ENCODE measurements around the gene AFF1. TPM values are rescaled to one million over a fixed set of nuclear protein-coding genes. Genes with fewer than 3 reads are reported as not detected.

Gene AFF1
- polyA plus RNA-seq, 1 donor (not counting 4 experiments of a cell fraction or from before 2014, with no cell fraction given) = 14.4 TPM

- TF ChIP-seq EZH2 (IDR thresholded peaks at IDR 0.05; ENCODE audit: low read length) = no peak
- TF ChIP-seq, protein P1, sequence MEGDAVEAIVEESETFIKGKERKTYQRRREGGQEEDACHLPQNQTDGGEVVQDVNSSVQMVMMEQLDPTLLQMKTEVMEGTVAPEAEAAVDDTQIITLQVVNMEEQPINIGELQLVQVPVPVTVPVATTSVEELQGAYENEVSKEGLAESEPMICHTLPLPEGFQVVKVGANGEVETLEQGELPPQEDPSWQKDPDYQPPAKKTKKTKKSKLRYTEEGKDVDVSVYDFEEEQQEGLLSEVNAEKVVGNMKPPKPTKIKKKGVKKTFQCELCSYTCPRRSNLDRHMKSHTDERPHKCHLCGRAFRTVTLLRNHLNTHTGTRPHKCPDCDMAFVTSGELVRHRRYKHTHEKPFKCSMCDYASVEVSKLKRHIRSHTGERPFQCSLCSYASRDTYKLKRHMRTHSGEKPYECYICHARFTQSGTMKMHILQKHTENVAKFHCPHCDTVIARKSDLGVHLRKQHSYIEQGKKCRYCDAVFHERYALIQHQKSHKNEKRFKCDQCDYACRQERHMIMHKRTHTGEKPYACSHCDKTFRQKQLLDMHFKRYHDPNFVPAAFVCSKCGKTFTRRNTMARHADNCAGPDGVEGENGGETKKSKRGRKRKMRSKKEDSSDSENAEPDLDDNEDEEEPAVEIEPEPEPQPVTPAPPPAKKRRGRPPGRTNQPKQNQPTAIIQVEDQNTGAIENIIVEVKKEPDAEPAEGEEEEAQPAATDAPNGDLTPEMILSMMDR (optimal IDR thresholded peaks at IDR 0.05 in 1 of 3, IDR thresholded peaks at IDR 0.05 in 1 of 3, conservative IDR thresholded peaks at IDR 0.05 in 1 of 3; ENCODE audit: extremely low read depth in 1 of 3, insufficient read depth in 2 of 3, low read length in 3 of 3) = no peak
- FAIRE-seq (no peak), DNase-seq (ENCODE audit: low read depth, low spot score) (no peak)
- Histone ChIP-seq H4K20me1 (ENCODE audit: control insufficient read depth, extremely low read depth, insufficient read depth, low read length) (no peaks in the 10 kb centered on the region), H3K4me2 (ENCODE audit: control insufficient read depth, extremely low read depth, insufficient read depth, low read depth, low read length) (no peak overlapping the region), H3K4me1 (ENCODE audit: control insufficient read depth, extremely low read depth, insufficient read depth, low read length) (peaks cover 2% of the 10 kb centered on the region), H2AFZ (ENCODE audit: control insufficient read depth, low read length) (no peak overlapping the region), H3K36me3 (ENCODE audit: control insufficient read depth in 2 of 2, extremely low read depth in 1 of 2, insufficient read depth in 2 of 2, low read length in 2 of 2) (peaks cover 10 to 15% of the 10 kb centered on the region in 2 experiments), H3K27ac (ENCODE audit: control insufficient read depth, insufficient read depth, low read length) (no peak overlapping the region), H3K9me1 (ENCODE audit: control insufficient read depth, extremely low read depth, insufficient read depth, low read length) (peaks cover 2% of the 10 kb centered on the region), H3K9me3 (ENCODE audit: control insufficient read depth, low read depth, low read length) (no peaks in the 10 kb centered on the region), H3K4me3 (ENCODE audit: control insufficient read depth in 2 of 3, extremely low read depth in 1 of 3, insufficient read depth in 2 of 3, low read depth in 1 of 3, low read length in 3 of 3) (no peak overlapping the region), H3K79me2 (ENCODE audit: control insufficient read depth, insufficient read depth, low read length) (peaks cover 15% of the 10 kb centered on the region), H3K27me3 (ENCODE audit: control insufficient read depth, extremely low read depth, insufficient read depth, low read length) (no peaks in the 10 kb centered on the region), H3K9ac (ENCODE audit: control insufficient read depth, extremely low read depth, insufficient read depth, low read length) (no peak overlapping the region)
- dilution Hi-C loops (cut with MboI; ENCODE audit: extremely low pct_ligation_motif_present, low sequenced_read_pairs) = no loop called here
Measured at GRCh38 chr4:87049508-87049907, 114.7 kb downstream of the AFF1 start.

- peaks cover 2% of the 10 kb centered on the region for H3K9me1 ChIP-seq (ENCODE audit: control insufficient read depth, extremely low read depth, insufficient read depth, low read length)
- H3K4me3 ChIP-seq (ENCODE audit: control insufficient read depth in 2 of 3, extremely low read depth in 1 of 3, insufficient read depth in 2 of 3, low read depth in 1 of 3, low read length in 3 of 3) = no peak overlapping the region
- no peak overlapping the region for H3K9ac ChIP-seq (ENCODE audit: control insufficient read depth, extremely low read depth, insufficient read depth, low read length)
- H3K4me2 ChIP-seq (ENCODE audit: control insufficient read depth, extremely low read depth, insufficient read depth, low read depth, low read length) = no peak overlapping the region
- peaks cover 8% of the 10 kb centered on the region for H3K79me2 ChIP-seq (ENCODE audit: control insufficient read depth, insufficient read depth, low read length)
- peaks cover 10 to 15% of the 10 kb centered on the region in 2 experiments for H3K36me3 ChIP-seq (ENCODE audit: control insufficient read depth in 2 of 2, extremely low read depth in 1 of 2, insufficient read depth in 2 of 2, low read length in 2 of 2)
- dilution Hi-C loops (cut with MboI; ENCODE audit: extremely low pct_ligation_motif_present, low sequenced_read_pairs) = no loop called here
- no peaks in the 10 kb centered on the region for H4K20me1 ChIP-seq (ENCODE audit: control insufficient read depth, extremely low read depth, insufficient read depth, low read length)
- H3K4me1 ChIP-seq (ENCODE audit: control insufficient read depth, extremely low read depth, insufficient read depth, low read length) = peaks cover 4% of the 10 kb centered on the region
- H3K9me3 ChIP-seq (ENCODE audit: control insufficient read depth, low read depth, low read length) = no peaks in the 10 kb centered on the region
- H3K27ac ChIP-seq (ENCODE audit: control insufficient read depth, insufficient read depth, low read length) = no peak overlapping the region
- H2AFZ ChIP-seq (ENCODE audit: control insufficient read depth, low read length) = no peak overlapping the region
- H3K27me3 ChIP-seq (ENCODE audit: control insufficient read depth, extremely low read depth, insufficient read depth, low read length) = no peaks in the 10 kb centered on the region
- DNase-seq (ENCODE audit: low read depth, low spot score) (no peak), FAIRE-seq (no peak)
- no peak for TF ChIP-seq EZH2 (IDR thresholded peaks at IDR 0.05; ENCODE audit: low read length)
- TF ChIP-seq, protein P1 (optimal IDR thresholded peaks at IDR 0.05 in 1 of 3, IDR thresholded peaks at IDR 0.05 in 1 of 3, conservative IDR thresholded peaks at IDR 0.05 in 1 of 3; ENCODE audit: extremely low read depth in 1 of 3, insufficient read depth in 2 of 3, low read length in 3 of 3) = no peak
Measured at GRCh38 chr4:87050596-87050995, 115.8 kb downstream of the AFF1 start.

Data from keratinocyte (primary cell).